ENCODE results near the gene TMEM100.

GRCh38 chr17:55728833-55729232 is 6.2 kb upstream of the TMEM100 start:
- TF ChIP-seq, protein P1, sequence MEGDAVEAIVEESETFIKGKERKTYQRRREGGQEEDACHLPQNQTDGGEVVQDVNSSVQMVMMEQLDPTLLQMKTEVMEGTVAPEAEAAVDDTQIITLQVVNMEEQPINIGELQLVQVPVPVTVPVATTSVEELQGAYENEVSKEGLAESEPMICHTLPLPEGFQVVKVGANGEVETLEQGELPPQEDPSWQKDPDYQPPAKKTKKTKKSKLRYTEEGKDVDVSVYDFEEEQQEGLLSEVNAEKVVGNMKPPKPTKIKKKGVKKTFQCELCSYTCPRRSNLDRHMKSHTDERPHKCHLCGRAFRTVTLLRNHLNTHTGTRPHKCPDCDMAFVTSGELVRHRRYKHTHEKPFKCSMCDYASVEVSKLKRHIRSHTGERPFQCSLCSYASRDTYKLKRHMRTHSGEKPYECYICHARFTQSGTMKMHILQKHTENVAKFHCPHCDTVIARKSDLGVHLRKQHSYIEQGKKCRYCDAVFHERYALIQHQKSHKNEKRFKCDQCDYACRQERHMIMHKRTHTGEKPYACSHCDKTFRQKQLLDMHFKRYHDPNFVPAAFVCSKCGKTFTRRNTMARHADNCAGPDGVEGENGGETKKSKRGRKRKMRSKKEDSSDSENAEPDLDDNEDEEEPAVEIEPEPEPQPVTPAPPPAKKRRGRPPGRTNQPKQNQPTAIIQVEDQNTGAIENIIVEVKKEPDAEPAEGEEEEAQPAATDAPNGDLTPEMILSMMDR (IDR thresholded peaks at IDR 0.05) = no peak
- TF ChIP-seq POLR2AphosphoS5 (IDR thresholded peaks at IDR 0.05) = no peak

Measured in sigmoid colon (tissue), 4 donors.